HG03280 (cell line): Measurements from ENCODE around the gene GJD3.
"Not testable (repeated sequence)": the region's sequence is repeated elsewhere in the genome, so short reads cannot be mapped to it uniquely, and the experiment has no call there.

Experiments
- ATAC-seq: cut with Tn5 transposase; IDR thresholded peaks from one replicate; pipeline ENCODE4 v1.9.1; 2021; ENCODE audit warnings: mild to moderate bottlenecking, moderate library complexity; ENCODE audit not compliant: unreplicated experiment

Gene GJD3

DNA sequence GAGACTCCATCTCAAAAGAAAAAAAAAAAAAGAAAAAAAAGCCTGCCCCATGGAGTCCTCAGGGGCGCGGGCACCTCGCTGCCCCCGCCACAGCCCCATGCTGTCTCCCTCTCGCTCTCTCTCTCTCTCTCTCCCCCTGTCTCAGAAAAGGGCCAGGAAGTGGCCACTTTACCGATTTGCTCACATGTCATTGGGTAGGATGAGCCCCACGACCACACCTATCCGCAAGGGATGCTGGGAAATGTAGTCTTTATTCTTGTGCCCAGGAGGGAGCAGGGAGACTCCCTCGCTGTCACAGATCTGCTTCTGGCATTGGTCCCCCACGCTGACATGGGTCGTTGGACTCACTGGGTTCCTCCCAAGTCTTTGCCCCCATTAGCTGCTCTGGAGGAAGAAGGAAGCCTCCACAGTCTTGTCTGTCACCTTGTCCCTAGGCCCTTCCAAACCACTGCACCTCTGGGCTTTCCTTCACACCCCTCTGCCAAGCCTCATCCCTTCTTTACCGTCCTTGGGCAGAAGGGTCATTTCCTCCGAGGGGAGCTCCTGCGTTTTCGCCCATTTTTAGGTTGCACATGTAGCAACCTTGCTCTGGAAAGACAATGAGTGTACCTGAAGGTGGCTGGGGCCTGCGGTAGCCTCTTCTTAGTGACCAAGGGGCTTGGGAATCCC lies 6.9 kb upstream of the GJD3 start:
- no peak for ATAC-seq

- no peak for ATAC-seq
These were observed 5.4 kb upstream of the GJD3 start for GRCh38 chr17:40369923-40370322.

DNA sequence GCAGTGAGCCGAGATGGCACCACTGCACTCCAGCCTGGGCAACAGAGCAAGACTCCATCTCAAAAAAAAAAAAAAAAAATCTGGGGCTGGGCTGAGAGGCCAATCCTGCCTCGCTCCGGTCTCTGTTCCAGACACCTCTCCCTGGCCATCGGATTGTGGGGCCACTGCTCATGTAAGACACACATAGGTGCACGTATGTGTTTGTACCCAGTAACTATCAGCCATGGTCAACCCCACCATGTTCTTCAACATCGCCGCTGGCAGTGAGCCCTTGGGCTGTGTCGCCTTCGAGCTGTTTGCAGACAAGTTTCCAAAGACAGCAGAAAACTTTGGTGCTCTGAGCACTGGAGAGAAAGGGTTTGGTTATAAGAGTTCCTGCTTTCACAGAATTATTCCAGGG lies 3.2 kb upstream of the GJD3 start:
- ATAC-seq, result not testable (repeated sequence)

- no peak for ATAC-seq
These were observed 2.5 kb upstream of the GJD3 start for GRCh38 chr17:40366861-40367518.

DNA sequence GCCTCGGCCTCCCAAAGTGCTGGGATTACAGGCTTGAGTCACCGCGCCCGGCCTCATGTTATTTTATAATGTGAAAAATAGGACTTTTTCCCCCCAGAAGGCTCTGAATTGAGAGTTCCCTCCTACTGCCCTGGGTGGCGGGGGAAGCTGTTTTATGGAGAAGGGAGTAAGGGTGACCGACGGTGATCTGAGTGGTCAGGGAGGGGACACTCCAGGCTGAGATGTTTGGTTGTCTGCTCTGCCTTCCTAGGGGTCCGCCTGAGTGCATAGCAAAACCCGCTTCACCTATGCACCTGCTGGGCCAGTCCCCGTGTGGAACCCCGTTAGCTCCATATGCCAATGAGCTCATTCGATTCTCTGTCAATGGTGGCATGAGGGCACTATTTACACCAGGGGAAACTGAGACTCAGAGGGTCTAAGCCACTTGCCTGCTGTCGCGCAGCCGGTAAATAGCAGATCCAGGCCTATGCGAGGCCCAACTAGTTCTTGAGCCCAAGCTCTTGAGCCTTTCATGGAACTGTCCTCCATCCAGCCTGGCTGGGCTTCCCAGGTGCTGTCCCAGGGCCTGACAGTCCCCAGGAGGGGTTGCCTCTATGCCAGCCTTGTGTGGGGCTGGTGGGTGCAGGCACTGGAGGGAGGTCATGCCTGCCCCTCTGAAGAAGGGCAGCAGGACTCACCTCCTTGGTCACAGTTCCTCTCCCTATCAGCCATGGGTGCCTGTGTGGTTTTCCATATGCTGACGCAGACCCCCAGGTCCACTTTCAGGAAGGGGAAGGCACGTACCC lies 1.7 kb upstream of the GJD3 start:
- ATAC-seq, result no peak

DNA sequence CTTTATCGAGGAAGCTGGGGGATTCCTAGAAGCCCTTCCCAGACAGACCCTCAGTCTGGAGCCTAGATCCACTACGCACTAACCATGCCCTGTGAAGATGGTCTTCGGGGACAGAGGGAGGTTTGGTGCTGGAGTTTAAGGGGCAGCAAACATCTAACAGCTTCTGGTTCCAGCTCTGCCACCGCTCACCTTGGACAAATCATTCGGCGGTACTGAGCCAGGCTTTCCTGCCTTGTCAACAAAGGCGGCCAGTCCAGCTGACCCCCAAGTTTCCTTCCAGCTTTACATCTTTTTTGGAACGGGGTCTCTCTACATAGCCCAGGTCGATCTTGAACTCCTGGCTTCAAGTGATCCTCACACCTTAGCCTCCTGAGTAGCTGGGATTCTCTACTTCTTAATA lies 369 bp upstream of the GJD3 start:
- ATAC-seq, result no peak

GRCh38 chr17:40363111-40363827 lies 1.3 kb downstream of the GJD3 start:
- peak; percentile 13 for ATAC-seq

DNA sequence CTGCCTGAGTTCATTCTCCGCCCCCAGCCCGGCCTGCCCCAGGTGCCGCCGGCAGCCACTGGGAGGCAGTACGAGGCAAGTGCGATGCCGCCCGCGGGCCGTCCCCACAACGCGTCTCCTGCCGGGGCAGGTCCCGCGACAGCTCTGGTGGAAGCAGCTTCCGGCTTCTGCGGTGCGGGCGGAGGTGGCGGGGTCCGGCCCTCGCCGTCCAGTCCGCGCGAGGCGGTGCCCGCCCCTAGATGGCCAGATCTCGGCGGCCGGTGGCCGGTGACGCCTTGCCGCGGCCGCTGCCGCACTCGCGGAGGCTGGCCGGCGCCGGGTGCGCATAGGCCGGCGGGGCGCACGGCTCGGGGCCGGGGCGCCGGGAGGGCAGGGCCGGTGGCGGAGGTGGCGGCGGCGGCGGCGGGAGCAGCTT lies 1.8 kb downstream of the GJD3 start:
- ATAC-seq, result peak; percentile 76

DNA sequence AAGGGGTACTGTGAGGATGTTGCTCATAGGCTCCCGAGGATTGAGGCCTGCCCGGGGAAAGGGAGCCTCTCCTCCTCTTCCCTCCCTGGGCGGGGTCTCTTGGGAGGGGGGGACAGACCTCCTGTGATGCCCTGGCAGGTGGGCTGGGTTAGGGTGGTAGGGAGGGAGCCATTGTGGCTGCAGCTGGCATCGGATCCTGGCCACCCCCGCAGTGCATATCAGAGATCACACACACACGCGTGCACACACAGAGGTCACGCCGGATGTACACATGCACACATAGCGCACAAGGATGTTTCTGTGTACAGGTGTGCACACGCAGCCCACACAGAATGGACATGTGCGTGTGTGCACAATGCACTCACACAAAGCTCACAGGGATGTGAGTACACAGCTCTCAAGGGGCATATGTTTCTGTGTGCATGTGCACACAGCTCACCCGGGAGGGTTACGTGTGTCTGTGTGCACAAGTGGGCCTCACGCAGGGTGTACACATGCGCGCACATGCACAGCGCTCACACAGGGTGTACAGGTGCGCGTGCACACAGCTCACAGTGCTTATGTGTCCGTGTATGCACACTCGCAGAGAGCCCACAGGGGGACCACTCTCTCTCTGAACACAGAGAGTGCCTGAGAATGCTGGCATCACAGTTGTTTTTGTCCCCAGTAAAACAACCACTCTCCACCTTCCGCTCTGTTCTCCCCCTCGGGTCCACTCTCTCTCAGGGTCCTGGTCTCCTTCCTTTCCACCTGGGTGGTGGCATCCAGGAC lies 2.4 kb downstream of the GJD3 start:
- ATAC-seq, result peak; percentile 9

GRCh38 chr17:40361063-40361924 lies 3.2 kb downstream of the GJD3 start:
- ATAC-seq, result no peak

DNA sequence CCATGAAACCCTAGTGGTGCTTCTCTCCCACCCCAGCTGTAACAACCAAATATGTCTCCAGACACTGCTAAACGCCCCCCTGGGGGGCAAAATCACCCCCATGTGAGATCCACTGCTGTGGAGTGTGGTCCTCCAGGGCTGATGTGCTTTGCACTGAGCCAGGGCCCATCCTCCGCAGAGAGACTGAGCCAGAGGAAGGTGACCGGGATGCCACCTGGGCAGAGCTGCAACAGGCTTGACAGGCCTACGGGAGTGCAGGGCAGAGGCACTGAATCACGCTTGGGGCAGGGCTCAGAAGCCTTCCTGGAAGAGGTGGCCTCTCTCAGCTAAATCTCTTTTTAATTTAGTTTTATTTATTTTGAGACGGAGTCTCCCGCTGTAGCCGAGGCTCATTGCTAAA lies 4.4 kb downstream of the GJD3 start:
- ATAC-seq, result no peak

DNA sequence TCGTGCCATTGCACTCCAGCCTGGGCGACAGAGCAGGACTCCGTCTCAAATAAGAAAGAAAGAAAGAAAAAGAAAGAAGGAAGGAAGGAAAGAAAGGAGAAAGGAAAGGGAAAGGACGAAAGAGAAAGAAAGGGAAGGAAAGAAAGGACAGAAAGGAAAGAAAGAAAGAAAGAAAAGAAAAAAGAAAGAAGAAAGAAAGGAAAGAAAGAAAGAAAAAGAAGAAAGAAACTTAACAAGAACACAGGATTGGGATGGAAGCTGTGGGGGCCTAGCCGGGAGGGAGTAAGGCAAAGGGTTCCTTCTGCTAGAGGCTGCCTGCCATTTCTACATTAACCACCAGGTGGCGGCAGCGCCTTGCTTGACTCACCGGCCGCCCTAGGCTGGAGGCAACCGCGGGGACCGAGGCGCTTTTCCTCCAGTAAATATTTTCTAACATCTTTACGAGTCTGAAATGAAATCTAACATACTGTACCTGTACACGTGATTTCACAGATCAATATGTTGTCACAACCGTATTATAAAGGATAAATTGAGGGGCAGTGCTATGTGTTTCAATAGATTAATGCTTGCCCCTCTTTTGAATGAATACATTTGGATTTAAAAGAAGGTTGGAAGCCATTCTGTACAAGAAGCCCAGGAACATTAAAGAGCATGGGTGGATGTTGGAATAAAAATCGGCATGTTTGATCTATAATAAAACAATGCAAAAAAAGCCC lies 6.1 kb downstream of the GJD3 start:
- no peak for ATAC-seq

GRCh38 chr17:40356990-40357881 lies 7.3 kb downstream of the GJD3 start:
- ATAC-seq, result no peak

- no peak for ATAC-seq
These were observed 8.5 kb downstream of the GJD3 start for GRCh38 chr17:40355804-40356758.

GRCh38 chr17:40355123-40355803 lies 9.3 kb downstream of the GJD3 start:
- ATAC-seq, result no peak
